MCF 10A (cell line): ENCODE data around the gene CAPG. TPM values are rescaled to one million over a fixed set of nuclear protein-coding genes. Genes with fewer than 3 reads are reported as not detected.
A peak's percentile ranks its signal among the peaks of the same experiment; 100 is the strongest.

Experiments
- Bru-seq: library from RNA; stranded (reverse); fragments of 400-500 nt; gene quantifications from one replicate; lab custom pipeline; 2021; lab: Mats Ljungman, UMichigan
- BruChase-seq, 2 experiments: library from RNA; stranded (reverse); fragments of 400-500 nt; gene quantifications; one replicate each; lab custom pipeline; 2021; lab: Mats Ljungman, UMichigan
- BruUV-seq: library from RNA; stranded (reverse); fragments of 400-500 nt; replicated peaks from 2 replicates; lab custom pipeline; 2021; lab: Mats Ljungman, UMichigan
- CTCF ChIA-PET: fragments of 300-600 bp; sonication (Branson Sonifier 250); formaldehyde crosslinking; extraction: SDS; loops from one replicate; lab custom pipeline; 2021; ENCODE audit warnings: antibody characterized with exemption, inconsistent platforms; lab: Yijun Ruan, JAX
- POLR2A ChIA-PET: fragments of 300-600, 350-650 bp; sonication (Branson Sonifier 250); formaldehyde crosslinking; extraction: SDS; loops from one replicate; lab custom pipeline; 2020; ENCODE audit warnings: antibody characterized with exemption, inconsistent platforms; lab: Yijun Ruan, JAX
- DNase-seq: peaks from one replicate; pipeline ENCODE4 v3.0.0-alpha.2; 2018; ENCODE audit not compliant: unreplicated experiment
- H3K27ac Mint-ChIP-seq: one replicate; pipeline ENCODE4 v1.8.0; 2022; ENCODE audit warnings: mild to moderate bottlenecking, low read depth, mixed read lengths; ENCODE audit not compliant: unreplicated experiment
- H3K27me3 Mint-ChIP-seq: one replicate; pipeline ENCODE4 v1.8.0; 2022; ENCODE audit warnings: mixed read lengths; ENCODE audit not compliant: insufficient read depth, unreplicated experiment
- H3K36me3 Mint-ChIP-seq: one replicate; pipeline ENCODE4 v1.8.0; 2022; ENCODE audit warnings: mild to moderate bottlenecking, moderate library complexity, mixed read lengths; ENCODE audit not compliant: insufficient read depth, unreplicated experiment
- H3K4me1 Mint-ChIP-seq: one replicate; pipeline ENCODE4 v1.8.0; 2022; ENCODE audit warnings: mixed read lengths; ENCODE audit not compliant: insufficient read depth, unreplicated experiment
- H3K4me3 Mint-ChIP-seq: one replicate; pipeline ENCODE4 v1.8.0; 2022; ENCODE audit warnings: mild to moderate bottlenecking, moderate library complexity, mixed read lengths; ENCODE audit not compliant: unreplicated experiment
- H3K9me3 Mint-ChIP-seq: one replicate; pipeline ENCODE4 v1.8.0; 2022; ENCODE audit warnings: mixed read lengths; ENCODE audit not compliant: unreplicated experiment
- CTCF ChIP-seq: fragments of 200-600 bp; IDR thresholded peaks from one replicate; pipeline ENCODE4 v1.8.0; 2022; ENCODE audit warnings: antibody characterized with exemption, mild to moderate bottlenecking; ENCODE audit not compliant: unreplicated experiment
- intact Hi-C: fragments of 100-400 bp; cut with micrococcal nuclease; formaldehyde crosslinking; loops from 2 replicates; pipeline ENCODE4 v1.14.1; 2022
- long read RNA-seq: library from polyadenylated mRNA; stranded (forward); transcript quantifications from one replicate; pipeline ENCODE4 v2.0.0, GENCODE V29; 2022
- total RNA-seq: library from RNA; stranded (reverse); gene quantifications from 2 replicates; pipeline ENCODE4 v1.2.3, GENCODE V29; 2022

The CAPG gene, protein sequence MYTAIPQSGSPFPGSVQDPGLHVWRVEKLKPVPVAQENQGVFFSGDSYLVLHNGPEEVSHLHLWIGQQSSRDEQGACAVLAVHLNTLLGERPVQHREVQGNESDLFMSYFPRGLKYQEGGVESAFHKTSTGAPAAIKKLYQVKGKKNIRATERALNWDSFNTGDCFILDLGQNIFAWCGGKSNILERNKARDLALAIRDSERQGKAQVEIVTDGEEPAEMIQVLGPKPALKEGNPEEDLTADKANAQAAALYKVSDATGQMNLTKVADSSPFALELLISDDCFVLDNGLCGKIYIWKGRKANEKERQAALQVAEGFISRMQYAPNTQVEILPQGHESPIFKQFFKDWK
- 173 and 188 TPM in 2 replicates for total RNA-seq
- Bru-seq, nascent RNA: percentile 61 among the genes with signal in this experiment
- BruChase-seq, experiment 1, labeled RNA remaining after a 6-hour chase: percentile 56 among the genes with signal in this experiment
- percentile 58 among the genes with signal in this experiment for BruChase-seq, experiment 2, labeled RNA remaining after a 2-hour chase
- long read RNA-seq, transcript CAPG-204 (10 exons, 1,151 nt): major isoform, 243 of 346 reads
- long read RNA-seq, transcript CAPG-201 (10 exons, 1,442 nt): minor isoform, 51 of 346 reads
- long read RNA-seq, partial matches to known transcripts: 27 of 346 reads
- long read RNA-seq, other reads (novel, unspliced or antisense): 25 of 346 reads

- no TSS peak for BruUV-seq
- peak within 1 kb of the TSS; percentile 70 for H3K4me3 Mint-ChIP-seq
- H3K36me3 Mint-ChIP-seq: peaks cover 23% of the 10 kb centered on the region
- intact Hi-C loops: loop anchor here (5.0 kb wide), 1 partner anchor 58 kb away; the partner anchor contains the start of genes ELMOD3 and RETSAT
- H3K27ac Mint-ChIP-seq: peak within 1 kb of the TSS; percentile 83
- ChIA-PET CTCF (interaction anchor here (2.4 kb wide), 1 partner anchor 10 kb away, joined by 7 read pairs; no protein-coding TSS in a partner anchor), POLR2A (interaction anchor here (0.8 to 1.2 kb wide), 3 partner anchors 57 to 132 kb away, joined by 3 to 4 read pairs (median 3); no protein-coding TSS in a partner anchor)
- peaks cover 34% of the 10 kb centered on the region for H3K4me1 Mint-ChIP-seq
- H3K27me3 Mint-ChIP-seq: no peaks in the 10 kb centered on the region
- no peaks in the 10 kb centered on the region for H3K9me3 Mint-ChIP-seq
- TF ChIP-seq CTCF: no peak
- peak; percentile 73 for DNase-seq
Measured at GRCh38 chr2:85409845-85410583, at the start of gene CAPG. Gene CAPG, minus strand, starts transcription at chr2:85410366. Its CDS starts 8,221 bp downstream, at chr2:85402145.

DNA sequence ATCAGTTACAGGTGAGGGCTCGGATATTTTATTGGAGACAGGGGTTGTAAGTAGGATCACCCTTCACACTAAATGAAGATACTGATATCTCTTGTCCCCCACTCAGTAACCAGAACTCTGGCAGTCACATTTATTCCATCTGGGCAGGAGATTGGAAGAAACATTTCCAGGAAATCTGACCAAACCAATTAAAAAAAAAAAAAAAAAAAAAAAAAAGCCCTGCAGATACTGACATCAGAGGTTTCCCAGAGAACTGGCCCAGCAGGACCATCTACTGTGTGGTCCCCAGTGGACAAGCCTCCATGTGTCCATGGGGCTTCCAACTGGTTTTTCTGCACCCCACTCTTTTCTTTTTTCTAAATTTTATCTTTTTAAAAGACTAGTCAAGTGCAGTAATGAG is 49.6 kb upstream of the CAPG start:
- POLR2A ChIA-PET: interaction anchor here (1.2 to 4.5 kb wide), 4 partner anchors 9 to 80 kb away, joined by 5 to 32 read pairs (median 22); partner anchors contain the start of gene MAT2A

DNA sequence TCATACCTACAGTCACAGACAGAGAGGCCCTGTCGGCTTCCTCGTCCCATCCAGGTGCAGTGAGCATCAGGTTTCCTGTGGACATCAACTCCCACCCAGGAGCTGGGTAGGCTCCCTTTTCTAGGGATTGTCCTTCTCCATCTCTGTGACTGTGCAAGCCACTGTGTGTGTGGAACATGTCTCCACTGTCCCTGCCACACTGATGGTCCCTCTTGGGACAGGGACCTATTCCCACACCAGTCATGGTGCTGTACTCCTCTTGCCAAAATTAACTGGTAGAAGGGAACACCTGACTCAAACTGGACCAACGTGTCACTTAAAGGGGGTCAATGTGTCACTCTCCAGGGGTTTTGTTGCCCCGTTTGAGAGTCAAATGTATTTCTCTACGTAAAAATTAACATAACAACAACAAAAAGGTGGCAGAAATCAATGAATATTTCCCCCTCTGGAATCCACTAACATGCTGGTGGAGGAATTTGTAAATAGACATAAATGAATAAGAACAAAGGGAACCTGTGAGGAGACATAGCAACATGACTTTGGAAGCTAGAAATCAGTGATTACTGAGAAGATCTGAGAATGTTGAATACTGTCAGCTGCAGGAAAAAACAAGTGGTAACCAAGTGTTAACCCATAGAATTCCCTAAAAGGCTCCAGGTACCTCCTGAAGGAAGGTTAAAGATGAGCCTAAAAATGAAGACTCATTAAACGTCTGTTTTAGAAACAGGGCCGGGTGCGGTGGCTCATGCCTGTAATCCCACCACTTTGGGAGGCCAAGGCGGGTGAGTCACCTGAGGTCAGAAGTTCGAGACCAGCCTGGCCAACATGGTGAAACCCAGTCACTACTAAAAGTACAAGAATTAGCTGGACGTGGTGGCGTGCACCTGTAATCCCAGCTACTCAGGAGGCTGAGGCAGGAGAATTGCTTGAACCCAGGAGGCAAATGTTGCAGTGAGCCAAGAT is 48.7 kb upstream of the CAPG start:
- no peaks in the 10 kb centered on the region for H3K9me3 Mint-ChIP-seq
- H3K27ac Mint-ChIP-seq: peak overlapping the region; percentile 40
- H3K4me3 Mint-ChIP-seq: no peak overlapping the region
- TF ChIP-seq CTCF: no peak
- H3K4me1 Mint-ChIP-seq: peaks cover 17% of the 10 kb centered on the region
- BruUV-seq: no TSS peak
- ChIA-PET POLR2A (interaction anchor here (0.6 to 4.5 kb wide), 12 partner anchors 10 to 97 kb away, joined by 3 to 32 read pairs (median 10); partner anchors contain the start of gene MAT2A), CTCF (interaction anchor here (0.6 to 2.6 kb wide), 4 partner anchors 10 to 96 kb away, joined by 3 to 8 read pairs (median 4); no protein-coding TSS in a partner anchor)
- no peaks in the 10 kb centered on the region for H3K36me3 Mint-ChIP-seq
- no peak for DNase-seq
- no peaks in the 10 kb centered on the region for H3K27me3 Mint-ChIP-seq
- intact Hi-C loops: no loop called here

More for the DNA sequence above, 49.6 kb upstream of the CAPG start:
- Mint-ChIP-seq H3K27me3 (no peaks in the 10 kb centered on the region), H3K4me3 (no peak overlapping the region), H3K36me3 (no peaks in the 10 kb centered on the region), H3K9me3 (no peaks in the 10 kb centered on the region), H3K27ac (no peak overlapping the region), H3K4me1 (peaks cover 17% of the 10 kb centered on the region)
- DNase-seq: no peak
- intact Hi-C loops: no loop called here
- CTCF ChIA-PET: interaction anchor here (0.7 kb wide), 1 partner anchor 9 kb away, joined by 4 read pairs; no protein-coding TSS in a partner anchor
- no peak for TF ChIP-seq CTCF
- no TSS peak for BruUV-seq
